ENCODE results near the gene RALGAPA2.

GRCh38 chr20:20706285-20706684, 6.2 kb downstream of the RALGAPA2 start:
- TF ChIP-seq CTCF (IDR thresholded peaks at IDR 0.05 in 8 of 11, conservative IDR thresholded peaks at IDR 0.05 in 3 of 11) (no peak), POLR2A (IDR thresholded peaks at IDR 0.05) (no peak), POLR2AphosphoS5 (IDR thresholded peaks at IDR 0.05) (no peak)

All from spleen (tissue), 7 donors.